Glutamatergic neuron (in vitro differentiated cells): ENCODE data around the gene FAF1. TPM values are rescaled to one million over a fixed set of nuclear protein-coding genes. Genes with fewer than 3 reads are reported as not detected.

Experiments
- DNase-seq: peaks from one replicate; pipeline ENCODE4 v3.0.0; 2022
- H3K27ac Mint-ChIP-seq: one replicate; pipeline ENCODE4 v1.8.0; 2020; ENCODE audit warnings: mild to moderate bottlenecking, mixed read lengths, inconsistent platforms; ENCODE audit not compliant: unreplicated experiment
- H3K27me3 Mint-ChIP-seq: one replicate; pipeline ENCODE4 v1.8.0; 2020; ENCODE audit warnings: mild to moderate bottlenecking, moderate library complexity, mixed read lengths, inconsistent platforms; ENCODE audit not compliant: unreplicated experiment
- H3K36me3 Mint-ChIP-seq: one replicate; pipeline ENCODE4 v1.8.0; 2020; ENCODE audit warnings: mild to moderate bottlenecking, mixed read lengths, inconsistent platforms; ENCODE audit not compliant: unreplicated experiment
- H3K4me1 Mint-ChIP-seq: one replicate; pipeline ENCODE4 v1.8.0; 2020; ENCODE audit warnings: mild to moderate bottlenecking, low read depth, mixed read lengths, inconsistent platforms; ENCODE audit not compliant: unreplicated experiment
- H3K4me3 Mint-ChIP-seq: one replicate; pipeline ENCODE4 v1.8.0; 2020; ENCODE audit warnings: mild to moderate bottlenecking, mixed read lengths, inconsistent platforms; ENCODE audit not compliant: unreplicated experiment
- H3K9me3 Mint-ChIP-seq: one replicate; pipeline ENCODE4 v1.8.0; 2020; ENCODE audit warnings: mild to moderate bottlenecking, moderate library complexity, mixed read lengths, inconsistent platforms; ENCODE audit not compliant: unreplicated experiment
- CTCF ChIP-seq: fragments of 200-600 bp; sonication (generic); IDR thresholded peaks from one replicate; pipeline ENCODE4 v1.5.0; 2021; ENCODE audit not compliant: partially characterized antibody, unreplicated experiment
- total RNA-seq: library from RNA; stranded (reverse); fragmentation: NEBNext Ultra II Directional; extraction: Animal tissue kit (Norgen Biotek cat#: 25700); gene quantifications from one replicate; pipeline ENCODE4 v1.2.1, GENCODE V29; 2021; ENCODE audit not compliant: unreplicated experiment

Gene FAF1
- total RNA-seq, 1 donor from 2014 or later, result 57.3 TPM

DNA sequence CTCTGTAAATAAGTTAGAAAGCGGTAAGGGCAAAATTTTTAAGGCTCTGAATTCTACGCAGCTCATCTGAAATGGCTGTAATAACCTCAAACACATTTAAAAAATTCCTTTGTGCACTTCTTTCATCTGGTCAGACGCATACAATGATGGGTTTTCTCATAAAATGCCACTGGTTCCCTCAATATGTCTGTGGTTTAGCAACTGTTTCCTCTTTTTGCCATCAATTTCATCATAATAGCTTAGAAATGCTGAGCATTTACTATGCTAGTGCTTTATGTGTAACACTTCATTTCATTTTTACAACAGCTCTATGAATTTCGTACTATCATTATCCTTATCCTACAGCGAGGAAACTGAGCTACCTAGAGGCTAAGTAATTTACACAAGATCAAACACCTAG, 501.6 kb downstream of the FAF1 start:
- Mint-ChIP-seq H3K4me1 (no peaks in the 10 kb centered on the region), H3K4me3 (no peak overlapping the region)
- no peak for TF ChIP-seq CTCF

DNA sequence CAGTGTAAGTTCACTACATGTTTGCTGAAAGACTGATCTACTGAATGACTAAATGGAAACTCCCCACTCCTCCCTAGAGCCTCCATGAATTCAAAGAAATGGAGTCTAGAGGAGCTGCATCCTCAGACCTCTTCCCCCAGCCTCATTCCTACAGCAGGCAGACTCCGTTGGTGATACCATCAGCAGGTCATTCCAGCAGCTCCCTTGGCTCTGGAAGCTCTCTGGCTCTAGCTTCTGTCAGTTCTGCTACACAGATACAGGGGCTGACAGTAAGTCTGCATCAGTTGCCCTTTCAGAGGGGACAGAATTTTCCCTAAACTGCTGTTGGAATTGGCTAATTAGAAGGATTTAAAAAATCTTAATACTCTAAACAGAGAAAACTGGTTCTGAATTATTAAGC, 505.2 kb downstream of the FAF1 start:
- peaks cover 3% of the 10 kb centered on the region for H3K4me1 Mint-ChIP-seq
- no peak overlapping the region for H3K27ac Mint-ChIP-seq
- no peak overlapping the region for H3K4me3 Mint-ChIP-seq
- DNase-seq, result no peak
- no peaks in the 10 kb centered on the region for H3K36me3 Mint-ChIP-seq
- H3K27me3 Mint-ChIP-seq, result no peaks in the 10 kb centered on the region
- H3K9me3 Mint-ChIP-seq, result no peaks in the 10 kb centered on the region
- TF ChIP-seq CTCF, result no peak

More for the DNA sequence above, 501.6 kb downstream of the FAF1 start:
- Mint-ChIP-seq H3K36me3 (no peaks in the 10 kb centered on the region), H3K9me3 (no peaks in the 10 kb centered on the region), H3K27ac (no peak overlapping the region), H3K27me3 (peaks cover 2% of the 10 kb centered on the region)
- no peak for DNase-seq

- Mint-ChIP-seq H3K27me3 (no peaks in the 10 kb centered on the region), H3K9me3 (no peaks in the 10 kb centered on the region), H3K36me3 (no peaks in the 10 kb centered on the region), H3K4me1 (peaks cover 3% of the 10 kb centered on the region), H3K4me3 (no peak overlapping the region), H3K27ac (no peak overlapping the region)
- DNase-seq, result no peak
- no peak for TF ChIP-seq CTCF
These were observed 506.8 kb downstream of the FAF1 start for GRCh38 chr1:50453266-50453665.

- DNase-seq, result no peak
- TF ChIP-seq CTCF, result no peak
- no peaks in the 10 kb centered on the region for H3K36me3 Mint-ChIP-seq
- H3K27me3 Mint-ChIP-seq, result no peaks in the 10 kb centered on the region
- peaks cover 3% of the 10 kb centered on the region for H3K4me1 Mint-ChIP-seq
- H3K4me3 Mint-ChIP-seq, result no peak overlapping the region
- H3K27ac Mint-ChIP-seq, result no peak overlapping the region
- H3K9me3 Mint-ChIP-seq, result no peaks in the 10 kb centered on the region
These were observed 507.4 kb downstream of the FAF1 start for GRCh38 chr1:50452700-50453099.

DNA sequence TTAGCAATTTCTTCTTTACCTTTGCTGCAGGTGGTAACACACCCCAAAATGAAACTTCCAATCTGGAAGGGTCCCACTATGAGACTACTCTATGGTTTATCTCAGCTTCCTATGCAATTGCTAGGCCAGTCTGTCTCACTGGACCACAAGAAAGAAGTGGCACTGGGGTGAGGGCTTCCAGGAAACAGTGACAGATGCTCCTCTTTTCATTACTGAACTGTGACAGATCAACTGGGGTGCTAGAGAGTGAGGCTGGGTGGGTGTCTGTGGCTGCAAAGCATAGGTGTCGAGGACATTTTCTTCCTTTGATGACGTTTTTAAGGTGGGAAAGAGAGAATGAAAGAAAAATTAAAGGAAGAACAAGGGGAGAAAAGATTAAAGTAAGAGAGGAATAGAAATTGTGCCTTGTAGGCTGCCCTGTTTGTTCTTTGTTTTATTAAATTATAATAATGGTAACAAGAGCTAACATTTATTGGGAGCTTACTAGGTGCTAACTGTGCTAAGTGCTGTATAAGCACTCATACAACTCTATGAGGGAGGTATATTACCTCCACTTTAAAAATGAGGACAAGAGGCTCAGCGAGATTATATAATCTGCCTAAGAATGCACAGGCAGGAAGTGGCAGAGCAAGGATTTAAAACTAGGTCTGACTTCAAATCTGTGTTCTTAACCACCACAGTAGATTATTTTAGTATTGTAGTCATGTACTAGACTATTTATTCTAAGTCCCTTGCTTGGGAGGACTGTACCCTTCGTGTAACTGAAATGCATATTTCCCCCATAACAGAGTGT, 509.0 kb downstream of the FAF1 start:
- Mint-ChIP-seq H3K9me3 (no peaks in the 10 kb centered on the region), H3K27me3 (no peaks in the 10 kb centered on the region), H3K27ac (peak overlapping the region; percentile 1), H3K36me3 (no peaks in the 10 kb centered on the region), H3K4me1 (peaks cover 3% of the 10 kb centered on the region), H3K4me3 (no peak overlapping the region)
- no peak for TF ChIP-seq CTCF
- DNase-seq, result no peak
